Keratinocyte (primary cell): ENCODE results near the gene CREB5. TPM values are rescaled to one million over a fixed set of nuclear protein-coding genes. Genes with fewer than 3 reads are reported as not detected.

Experiments
- DNase-seq: peaks from one replicate; pipeline ENCODE4 v3.0.0-alpha.2; 2011; ENCODE audit warnings: low read depth, missing footprints, low spot score
- FAIRE-seq: peaks from 2 replicates; lab custom pipeline; 2011; peaks lifted over from hg19 to GRCh38; lab: Jason Lieb, UNC
- H2AFZ ChIP-seq: 2 replicates; pipeline ENCODE4 v1.6.0; 2012; ENCODE audit warnings: low read length, control low read depth, inconsistent platforms; ENCODE audit not compliant: control insufficient read depth
- H3K27ac ChIP-seq: 2 replicates; pipeline ENCODE4 v1.5.1; 2011; ENCODE audit warnings: low read length; ENCODE audit not compliant: control insufficient read depth, insufficient read depth
- H3K27me3 ChIP-seq: 3 replicates; pipeline ENCODE4 v1.6.0; 2011; ENCODE audit warnings: low read length; ENCODE audit not compliant: control insufficient read depth, insufficient read depth; ENCODE audit errors: extremely low read depth
- H3K36me3 ChIP-seq, 2 experiments: 2 replicates in 1 of 2; 3 replicates in 1 of 2; pipeline ENCODE4 v1.5.1; 2011; ENCODE audit warnings: low read length in 2 of 2, mild to moderate bottlenecking in 1 of 2; ENCODE audit not compliant: control insufficient read depth in 2 of 2, insufficient read depth in 2 of 2; ENCODE audit errors: extremely low read depth in 1 of 2
- H3K4me1 ChIP-seq: 3 replicates; pipeline ENCODE4 v1.5.1; 2011; ENCODE audit warnings: low read length; ENCODE audit not compliant: control insufficient read depth, insufficient read depth; ENCODE audit errors: extremely low read depth
- H3K4me2 ChIP-seq: 3 replicates; pipeline ENCODE4 v1.6.0; 2011; ENCODE audit warnings: low read depth, low read length; ENCODE audit not compliant: control insufficient read depth, insufficient read depth; ENCODE audit errors: extremely low read depth
- H3K4me3 ChIP-seq, 3 experiments: fragments of 200-600 bp in 1 of 3; sonication (generic) in 1 of 3; 2 replicates in 2 of 3; 3 replicates in 1 of 3; pipeline ENCODE4 v1.5.1; 2011 to 2016; ENCODE audit warnings: low read length in 3 of 3, mild to moderate bottlenecking in 3 of 3, control low read depth in 2 of 3, inconsistent platforms in 1 of 3, low read depth in 1 of 3, mixed read lengths in 1 of 3, mixed run types in 1 of 3, moderate library complexity in 1 of 3; ENCODE audit not compliant: control insufficient read depth in 2 of 3, insufficient read depth in 2 of 3; ENCODE audit errors: extremely low read depth in 1 of 3
- H3K79me2 ChIP-seq: 2 replicates; pipeline ENCODE4 v1.6.0; 2012; ENCODE audit warnings: low read length; ENCODE audit not compliant: control insufficient read depth, insufficient read depth
- H3K9ac ChIP-seq: 3 replicates; pipeline ENCODE4 v1.6.0; 2011; ENCODE audit warnings: low read length; ENCODE audit not compliant: control insufficient read depth, insufficient read depth; ENCODE audit errors: extremely low read depth
- H3K9me1 ChIP-seq: 3 replicates; pipeline ENCODE4 v1.6.0; 2011; ENCODE audit warnings: low read length; ENCODE audit not compliant: control insufficient read depth, insufficient read depth; ENCODE audit errors: extremely low read depth
- H3K9me3 ChIP-seq: 2 replicates; pipeline ENCODE4 v1.5.1; 2012; ENCODE audit warnings: low read depth, low read length; ENCODE audit not compliant: control insufficient read depth
- H4K20me1 ChIP-seq: 3 replicates; pipeline ENCODE4 v1.6.0; 2011; ENCODE audit warnings: low read length; ENCODE audit not compliant: control insufficient read depth, insufficient read depth; ENCODE audit errors: extremely low read depth
- EZH2 ChIP-seq: IDR thresholded peaks from one replicate; pipeline ENCODE4 v1.6.1; 2012; ENCODE audit warnings: inconsistent platforms, mild to moderate bottlenecking, low read length, moderate library complexity
- dilution Hi-C: fragments of 300-500 bp; cut with MboI; formaldehyde crosslinking; loops from one replicate; pipeline ENCODE4 v1.7.0; 2020; ENCODE audit warnings: low sequenced_read_pairs; ENCODE audit not compliant: extremely low pct_ligation_motif_present
- polyA plus RNA-seq, 5 experiments: library from polyadenylated mRNA; depleted of rRNA in 3 of 5; stranded (reverse) in 3 of 5; stranded (forward) in 1 of 5; unstranded in 1 of 5; fragments of >200 nt; gene quantifications; 1 replicate in 1 of 5; 2 replicates in 3 of 5; 3 replicates in 1 of 5; pipeline versions ENCODE4 v1.2.1 to v1.2.3, GENCODE V29; 2011 to 2012; ENCODE audit warnings: missing spikeins in 2 of 5, low read depth in 1 of 5, low replicate concordance in 1 of 5
- TF ChIP-seq, protein P1 (sequence below), 3 experiments: IDR thresholded peaks in 1 of 3; conservative IDR thresholded peaks in 1 of 3; optimal IDR thresholded peaks in 1 of 3; 2 replicates in 2 of 3; 3 replicates in 1 of 3; pipeline versions ENCODE3 to v1.5.1; 2011; ENCODE audit warnings: low read length in 3 of 3, mild to moderate bottlenecking in 3 of 3, moderate library complexity in 2 of 3, control low read depth in 1 of 3, inconsistent platforms in 1 of 3; ENCODE audit not compliant: insufficient read depth in 2 of 3; ENCODE audit errors: extremely low read depth in 1 of 3

Gene CREB5
- polyA plus RNA-seq, 1 donor (not counting 4 experiments of a cell fraction or from before 2014, with no cell fraction given) = 7.9 TPM

DNA sequence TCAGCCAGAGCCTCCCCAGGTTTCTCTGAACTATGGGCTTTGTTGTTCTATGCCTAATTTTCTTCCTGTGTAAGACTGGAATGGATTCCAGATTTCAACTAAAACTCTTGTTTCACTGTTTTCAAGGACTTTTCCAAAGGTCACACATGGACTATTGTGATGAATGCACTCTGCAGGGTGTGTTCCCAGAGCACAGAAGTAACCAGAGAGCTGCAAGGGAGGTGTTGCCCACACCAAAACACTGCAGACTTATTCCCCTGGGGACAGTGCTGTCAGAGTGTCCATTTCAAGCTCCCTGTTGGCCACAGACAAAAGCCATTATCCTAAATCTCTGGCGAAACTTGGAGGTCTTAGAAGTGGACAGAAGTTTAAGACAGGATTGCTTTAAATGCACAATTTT is 314.2 kb downstream of the CREB5 start:
- Histone ChIP-seq H3K27me3 (no peaks in the 10 kb centered on the region), H3K4me1 (no peaks in the 10 kb centered on the region), H3K9ac (no peak overlapping the region), H3K4me2 (no peak overlapping the region), H4K20me1 (no peaks in the 10 kb centered on the region), H3K9me1 (no peaks in the 10 kb centered on the region), H2AFZ (no peak overlapping the region), H3K79me2 (no peaks in the 10 kb centered on the region), H3K27ac (no peak overlapping the region), H3K9me3 (no peaks in the 10 kb centered on the region), H3K4me3 (no peak overlapping the region), H3K36me3 (peaks cover 0 to 4% of the 10 kb centered on the region in 2 experiments)
- no peak for FAIRE-seq
- no peak for DNase-seq
- dilution Hi-C loops = no loop called here
- no peak for TF ChIP-seq EZH2
- TF ChIP-seq, protein P1, sequence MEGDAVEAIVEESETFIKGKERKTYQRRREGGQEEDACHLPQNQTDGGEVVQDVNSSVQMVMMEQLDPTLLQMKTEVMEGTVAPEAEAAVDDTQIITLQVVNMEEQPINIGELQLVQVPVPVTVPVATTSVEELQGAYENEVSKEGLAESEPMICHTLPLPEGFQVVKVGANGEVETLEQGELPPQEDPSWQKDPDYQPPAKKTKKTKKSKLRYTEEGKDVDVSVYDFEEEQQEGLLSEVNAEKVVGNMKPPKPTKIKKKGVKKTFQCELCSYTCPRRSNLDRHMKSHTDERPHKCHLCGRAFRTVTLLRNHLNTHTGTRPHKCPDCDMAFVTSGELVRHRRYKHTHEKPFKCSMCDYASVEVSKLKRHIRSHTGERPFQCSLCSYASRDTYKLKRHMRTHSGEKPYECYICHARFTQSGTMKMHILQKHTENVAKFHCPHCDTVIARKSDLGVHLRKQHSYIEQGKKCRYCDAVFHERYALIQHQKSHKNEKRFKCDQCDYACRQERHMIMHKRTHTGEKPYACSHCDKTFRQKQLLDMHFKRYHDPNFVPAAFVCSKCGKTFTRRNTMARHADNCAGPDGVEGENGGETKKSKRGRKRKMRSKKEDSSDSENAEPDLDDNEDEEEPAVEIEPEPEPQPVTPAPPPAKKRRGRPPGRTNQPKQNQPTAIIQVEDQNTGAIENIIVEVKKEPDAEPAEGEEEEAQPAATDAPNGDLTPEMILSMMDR (optimal IDR thresholded peaks at IDR 0.05 in 1 of 3, IDR thresholded peaks at IDR 0.05 in 1 of 3, conservative IDR thresholded peaks at IDR 0.05 in 1 of 3; ENCODE audit: extremely low read depth in 1 of 3, insufficient read depth in 2 of 3, low read length in 3 of 3) = no peak

DNA sequence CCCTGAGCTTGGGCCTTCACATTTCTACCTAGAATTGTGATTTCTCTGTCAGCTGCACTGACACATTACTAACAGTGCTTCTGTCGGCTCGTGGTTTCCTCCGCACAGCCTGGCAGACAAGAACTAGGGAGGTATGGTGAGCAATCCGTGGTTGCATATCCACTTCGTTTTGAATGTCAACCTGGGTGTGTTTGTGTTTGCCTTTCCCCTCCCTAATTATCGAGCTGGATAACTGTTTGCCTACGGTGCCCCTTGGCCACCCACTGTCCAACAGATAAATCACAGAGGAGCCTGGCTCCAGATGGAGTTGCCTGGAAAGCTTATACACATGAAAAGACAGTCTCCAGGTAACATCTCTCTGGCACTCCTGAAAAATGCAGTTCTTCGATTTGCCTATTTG is 317.0 kb downstream of the CREB5 start:
- Histone ChIP-seq H3K27me3 (no peaks in the 10 kb centered on the region), H3K9me1 (peaks cover 2% of the 10 kb centered on the region), H3K79me2 (no peaks in the 10 kb centered on the region), H3K27ac (no peak overlapping the region), H3K4me3 (no peak overlapping the region), H2AFZ (no peak overlapping the region), H3K36me3 (no peaks in the 10 kb centered on the region), H3K9ac (no peak overlapping the region), H3K4me2 (no peak overlapping the region), H3K9me3 (no peaks in the 10 kb centered on the region), H4K20me1 (no peaks in the 10 kb centered on the region), H3K4me1 (no peaks in the 10 kb centered on the region)
- FAIRE-seq = no peak
- DNase-seq = no peak
- dilution Hi-C loops = no loop called here
- no peak for TF ChIP-seq EZH2
- TF ChIP-seq, protein P1 (optimal IDR thresholded peaks at IDR 0.05 in 1 of 3, IDR thresholded peaks at IDR 0.05 in 1 of 3, conservative IDR thresholded peaks at IDR 0.05 in 1 of 3; ENCODE audit: extremely low read depth in 1 of 3, insufficient read depth in 2 of 3, low read length in 3 of 3) = no peak
